Skeletal muscle cell (primary cell): ENCODE data around the gene UCHL3.
"Not testable (repeated sequence)": the region's sequence is repeated elsewhere in the genome, so short reads cannot be mapped to it uniquely, and the experiment has no call there.

Experiments used
- DNase-seq: peaks from one replicate; pipeline ENCODE4 v3.0.0-alpha.2; 2010; ENCODE audit warnings: low read depth
- H3K4me3 ChIP-seq: 2 replicates; pipeline ENCODE4 v1.5.1; 2011; ENCODE audit warnings: low read depth, mild to moderate bottlenecking, control low read depth, low read length, moderate library complexity

Gene UCHL3

GRCh38 chr13:75544681-75545330, 4.8 kb upstream of the UCHL3 start:
- H3K4me3 ChIP-seq: no peak overlapping the region
- peak; percentile 70 for DNase-seq

GRCh38 chr13:75545386-75545785, 4.2 kb upstream of the UCHL3 start:
- not testable (repeated sequence) for H3K4me3 ChIP-seq, DNase-seq

- no peak for DNase-seq
- no peak overlapping the region for H3K4me3 ChIP-seq
Measured at GRCh38 chr13:75547917-75548316, 1.7 kb upstream of the UCHL3 start.

- DNase-seq: peak; percentile 52
- peak overlapping the region; percentile 96 for H3K4me3 ChIP-seq
Measured at GRCh38 chr13:75550159-75550567, 572 bp downstream of the UCHL3 start.

GRCh38 chr13:75554464-75554863, 4.9 kb downstream of the UCHL3 start:
- DNase-seq: no peak
- no peak overlapping the region for H3K4me3 ChIP-seq

- no peak overlapping the region for H3K4me3 ChIP-seq
- no peak for DNase-seq
Measured at GRCh38 chr13:75554981-75555380, 5.4 kb downstream of the UCHL3 start.

- DNase-seq: no peak
- no peak overlapping the region for H3K4me3 ChIP-seq
Measured at GRCh38 chr13:75555836-75556235, 6.2 kb downstream of the UCHL3 start.

GRCh38 chr13:75556961-75557360, 7.4 kb downstream of the UCHL3 start:
- no peak for DNase-seq
- no peak overlapping the region for H3K4me3 ChIP-seq

GRCh38 chr13:75558145-75558840, 8.7 kb downstream of the UCHL3 start:
- no peak overlapping the region for H3K4me3 ChIP-seq
- no peak for DNase-seq

- DNase-seq: peak; percentile 40
- no peak overlapping the region for H3K4me3 ChIP-seq
Measured at GRCh38 chr13:75566658-75567057, 17.1 kb downstream of the UCHL3 start.

GRCh38 chr13:75569576-75569975, 20.0 kb downstream of the UCHL3 start:
- DNase-seq: no peak

GRCh38 chr13:75579529-75579928, 29.9 kb downstream of the UCHL3 start:
- no peak for DNase-seq
- no peak overlapping the region for H3K4me3 ChIP-seq

More at GRCh38 chr13:75569576-75569975, 20.0 kb downstream of the UCHL3 start:
- H3K4me3 ChIP-seq: no peak overlapping the region

GRCh38 chr13:75581874-75582640, 32.5 kb downstream of the UCHL3 start:
- no peak overlapping the region for H3K4me3 ChIP-seq
- no peak for DNase-seq

GRCh38 chr13:75583091-75583490, 33.5 kb downstream of the UCHL3 start:
- H3K4me3 ChIP-seq: no peak overlapping the region
- no peak for DNase-seq

GRCh38 chr13:75585153-75585552, 35.6 kb downstream of the UCHL3 start:
- DNase-seq: no peak
- no peak overlapping the region for H3K4me3 ChIP-seq

GRCh38 chr13:75587679-75588078, 38.1 kb downstream of the UCHL3 start:
- H3K4me3 ChIP-seq: no peak overlapping the region
- DNase-seq: no peak

- no peak overlapping the region for H3K4me3 ChIP-seq
- DNase-seq: no peak
Measured at GRCh38 chr13:75596657-75597182, 47.1 kb downstream of the UCHL3 start.

GRCh38 chr13:75600371-75600770, 50.8 kb downstream of the UCHL3 start:
- DNase-seq: no peak
- H3K4me3 ChIP-seq: no peak overlapping the region

GRCh38 chr13:75603038-75603437, 53.4 kb downstream of the UCHL3 start:
- no peak for DNase-seq
- H3K4me3 ChIP-seq: no peak overlapping the region

- DNase-seq: no peak
- H3K4me3 ChIP-seq: no peak overlapping the region
Measured at GRCh38 chr13:75607447-75607846, 57.9 kb downstream of the UCHL3 start.
